Amniotic stem cell (primary cell): Measurements from ENCODE around the gene CENPT.
"Not testable (repeated sequence)": the region's sequence is repeated elsewhere in the genome, so short reads cannot be mapped to it uniquely, and the experiment has no call there.

Experiments
- DNase-seq: peaks from one replicate; lab custom pipeline; 2025; lab: John Stamatoyannopoulos, UW

The CENPT gene

GRCh38 chr16:67873435-67874370 lies 26.2 kb upstream of the CENPT start:
- DNase-seq, result no peak

GRCh38 chr16:67872631-67873434 lies 25.3 kb upstream of the CENPT start, which contains the start of gene EDC4:
Gene EDC4, plus strand, starts transcription at chr16:67873052. Its CDS starts 210 bp downstream, at chr16:67873262.
- peak; percentile 61 for DNase-seq

GRCh38 chr16:67872131-67872630 lies 24.7 kb upstream of the CENPT start:
- no peak for DNase-seq

- no peak for DNase-seq
These were observed 23.8 kb upstream of the CENPT start for GRCh38 chr16:67871256-67871655.

GRCh38 chr16:67869653-67870052 lies 22.2 kb upstream of the CENPT start:
- no peak for DNase-seq

GRCh38 chr16:67868290-67868689 lies 20.8 kb upstream of the CENPT start:
- DNase-seq, result no peak

GRCh38 chr16:67865318-67865717 lies 17.8 kb upstream of the CENPT start:
- DNase-seq, result no peak

GRCh38 chr16:67864594-67864993 lies 17.1 kb upstream of the CENPT start:
- DNase-seq, result no peak

GRCh38 chr16:67864044-67864443 lies 16.6 kb upstream of the CENPT start:
- not testable (repeated sequence) for DNase-seq

GRCh38 chr16:67862623-67863583 lies 15.4 kb upstream of the CENPT start:
- DNase-seq, result no peak

- no peak for DNase-seq
These were observed 14.4 kb upstream of the CENPT start for GRCh38 chr16:67861877-67862276.

GRCh38 chr16:67860589-67861398 lies 13.3 kb upstream of the CENPT start:
- no peak for DNase-seq

GRCh38 chr16:67858500-67858899 lies 11.0 kb upstream of the CENPT start:
- DNase-seq, result no peak

- peak; percentile 92 for DNase-seq
These were observed 10.2 kb upstream of the CENPT start for GRCh38 chr16:67857547-67858233.

GRCh38 chr16:67856927-67857546 lies 9.5 kb upstream of the CENPT start:
- no peak for DNase-seq

- no peak for DNase-seq
These were observed 8.3 kb upstream of the CENPT start for GRCh38 chr16:67855789-67856188.

- no peak for DNase-seq
These were observed 6.2 kb upstream of the CENPT start for GRCh38 chr16:67853670-67854069.

GRCh38 chr16:67848118-67848517 lies 625 bp upstream of the CENPT start:
- no peak for DNase-seq

GRCh38 chr16:67846320-67847063 lies 1.0 kb downstream of the CENPT start, which contains the start of gene NUTF2:
Gene NUTF2, plus strand, starts transcription at chr16:67846933. Its CDS starts 18,198 bp downstream, at chr16:67865131.
- DNase-seq, result peak; percentile 93
